ENCODE results near the gene SFR1.
"Not testable (repeated sequence)": the region's sequence is repeated elsewhere in the genome, so short reads cannot be mapped to it uniquely, and the experiment has no call there.

The SFR1 gene

DNA sequence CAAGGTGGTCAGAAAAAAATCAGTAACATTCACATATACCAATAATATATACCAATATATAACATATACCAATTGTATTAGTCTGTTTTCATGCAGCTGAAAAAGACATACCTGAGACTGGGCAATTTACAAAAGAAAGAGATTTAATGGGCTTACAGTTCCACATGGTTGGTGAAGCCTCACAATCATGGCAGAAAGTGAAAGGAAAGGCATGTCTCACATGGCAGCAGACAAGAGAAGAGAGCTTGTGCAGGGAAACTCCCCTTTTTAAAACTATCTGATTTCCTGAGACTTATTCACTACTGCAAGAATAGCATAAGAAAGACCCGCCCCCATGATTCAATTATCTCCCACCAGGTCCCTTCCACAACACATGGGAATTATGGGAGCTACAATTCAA, 52.2 kb downstream of the SFR1 start:
- DNase-seq (ENCODE audit: low spot score), result not testable (repeated sequence)
